ENCODE data around the gene KCNN4. TPM values are rescaled to one million over a fixed set of nuclear protein-coding genes. Genes with fewer than 3 reads are reported as not detected.

KCNN4 gene
- 2.0 and 2.9 TPM in 2 replicates for total RNA-seq

GRCh38 chr19:43780706-43781525 lies at the start of gene KCNN4:
KCNN4 (minus strand) TSS chr19:43780973; CDS start chr19:43780861, 112 bp downstream.

GRCh38 chr19:43826787-43827754 lies 46.3 kb upstream of the KCNN4 start, which contains the start of gene ZNF283:
ZNF283 (plus strand) TSS chr19:43827321; CDS start chr19:43833505, 6,184 bp downstream.

GRCh38 chr19:43802216-43802951 lies 21.6 kb upstream of the KCNN4 start, which contains the start of gene LYPD5:
LYPD5 (minus strand) TSS chr19:43802447; CDS start chr19:43802380, 67 bp downstream.

GRCh38 chr19:43754503-43755255 lies 26.1 kb downstream of the KCNN4 start, which contains the start of gene SMG9:
SMG9 (minus strand) TSS chr19:43754962; CDS start chr19:43750741, 4,221 bp downstream.

Other genes starting within 250 kb of the KCNN4 start
- 0.20 and 0.37 TPM in 2 replicates for gene ZNF575, start 247.8 kb downstream of the KCNN4 start, total RNA-seq
- 16.2 and 20.9 TPM in 2 replicates for gene XRCC1, start 205.4 kb downstream of the KCNN4 start, total RNA-seq
- gene PINLYP, start 205.2 kb downstream of the KCNN4 start, total RNA-seq: 2.0 and 3.3 TPM in 2 replicates
- 8.8 and 11.9 TPM in 2 replicates for gene IRGQ, start 184.8 kb downstream of the KCNN4 start, total RNA-seq
- 10.9 and 12.1 TPM in 2 replicates for gene ZNF576, start 184.4 kb downstream of the KCNN4 start, total RNA-seq
- 0.37 TPM in 1 of 2 replicates, not detected in the other for gene SRRM5, start 168.9 kb downstream of the KCNN4 start, total RNA-seq
- 13.3 and 20.2 TPM in 2 replicates for gene ZNF428, start 161.3 kb downstream of the KCNN4 start, total RNA-seq
- 0.37 and 0.59 TPM in 2 replicates for gene CADM4, start 141.1 kb downstream of the KCNN4 start, total RNA-seq
- gene PLAUR, start 110.8 kb downstream of the KCNN4 start, total RNA-seq: 105 and 114 TPM in 2 replicates
- gene IRGC, start 64.9 kb downstream of the KCNN4 start, total RNA-seq: not detected in 2 replicates
- 14.3 and 19.5 TPM in 2 replicates for gene SMG9, start 26.0 kb downstream of the KCNN4 start, total RNA-seq
- gene LYPD5, start 21.5 kb upstream of the KCNN4 start, total RNA-seq: 0.73 TPM in 1 of 2 replicates, not detected in the other
- 8.8 and 10.7 TPM in 2 replicates for gene ZNF283, start 46.3 kb upstream of the KCNN4 start, total RNA-seq
- 1.4 and 1.5 TPM in 2 replicates for gene ZNF404, start 103.0 kb upstream of the KCNN4 start, total RNA-seq
- gene ZNF45, start 154.3 kb upstream of the KCNN4 start, total RNA-seq: 12.5 and 16.2 TPM in 2 replicates
- 6.1 and 7.3 TPM in 2 replicates for gene ZNF221, start 170.3 kb upstream of the KCNN4 start, total RNA-seq
- gene ZNF155, start 203.2 kb upstream of the KCNN4 start, total RNA-seq: 6.3 and 7.3 TPM in 2 replicates
- gene ZNF230, start 222.0 kb upstream of the KCNN4 start, total RNA-seq: 3.3 and 4.0 TPM in 2 replicates
- gene ZNF222, start 244.4 kb upstream of the KCNN4 start, total RNA-seq: 3.1 and 3.3 TPM in 2 replicates

All from subcutaneous preadipocyte (primary cell).